ENCODE results near the gene TNK1. TPM values are rescaled to one million over a fixed set of nuclear protein-coding genes. Genes with fewer than 3 reads are reported as not detected.

Gene TNK1
- total and polyA plus RNA-seq, 2 donors (not counting 3 experiments of a cell fraction or from before 2014, with no cell fraction given): 0.22 to 0.58 TPM

DNA sequence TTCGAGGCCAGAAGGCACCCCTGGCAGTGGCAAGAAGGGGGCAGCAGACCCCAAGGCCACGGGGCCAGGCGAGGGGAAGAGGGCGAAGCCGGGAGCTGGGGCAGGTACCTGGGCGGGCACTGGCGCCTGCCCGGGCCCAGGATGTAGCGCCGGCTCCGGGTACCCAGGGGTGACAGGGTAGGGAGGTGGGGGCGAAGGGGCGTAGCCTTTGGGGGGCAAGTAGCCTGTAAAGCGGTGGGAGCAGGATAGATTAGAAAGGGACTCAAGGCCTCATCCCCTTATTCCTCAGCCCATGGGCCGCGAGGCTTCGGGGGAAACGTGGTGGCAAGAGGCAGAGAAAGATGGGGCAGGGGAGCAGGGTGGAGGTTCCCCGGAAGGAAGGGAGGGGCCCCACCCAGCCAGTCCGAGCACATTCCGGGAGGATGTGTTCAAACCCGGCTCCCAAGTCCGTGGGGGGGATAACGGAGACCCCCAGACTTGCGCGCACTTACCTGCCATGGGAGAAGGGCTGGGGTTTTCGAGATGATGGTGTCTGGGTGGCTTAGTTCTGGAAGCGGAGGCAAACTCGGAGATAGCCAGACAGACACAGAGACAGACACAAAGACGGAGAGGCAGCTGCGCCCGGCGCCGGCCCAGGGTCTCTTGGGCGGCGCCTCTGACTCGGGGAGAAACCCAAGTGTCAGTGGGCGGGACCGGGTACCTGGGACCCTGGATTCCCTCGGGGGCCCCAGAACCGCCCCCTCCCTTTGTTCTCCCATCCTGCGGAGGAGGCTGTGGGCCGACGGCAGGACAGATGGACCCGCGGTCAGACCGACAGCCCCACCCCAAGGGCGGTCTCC is 12.9 kb downstream of the TNK1 start:
- DNase-seq (ENCODE audit: low read depth, low spot score) (no peak), FAIRE-seq (no peak)
- ChIA-PET POLR2A (interaction anchor here (1.0 kb wide), 1 partner anchor 10 kb away, joined by 11 read pairs; the partner anchor contains the start of gene TMEM256), CTCF (interaction anchor here (0.6 to 2.3 kb wide), 8 partner anchors 8 to 167 kb away, joined by 3 to 11 read pairs (median 5); partner anchors contain the start of gene TMEM256)
- no peaks in the 10 kb centered on the region for H3K9me3 ChIP-seq (replicated peaks; ENCODE audit: control insufficient read depth, insufficient read depth, low read length)
- peaks cover 16% of the 10 kb centered on the region for H3K4me1 ChIP-seq (ENCODE audit: control insufficient read depth, extremely low read depth, insufficient read depth, low read length)
- dilution Hi-C loops (cut with MboI; ENCODE audit: extremely low pct_ligation_motif_present, low sequenced_read_pairs): no loop called here
- peak overlapping the region; percentile 58 to 93 (median 92) for H3K4me3 ChIP-seq (replicated peaks in 1 of 3; ENCODE audit: insufficient read depth in 1 of 3, low read depth in 1 of 3, low read length in 3 of 3)
- H3K36me3 ChIP-seq (ENCODE audit: control insufficient read depth in 2 of 2, extremely low read depth in 1 of 2, insufficient read depth in 2 of 2, low read length in 2 of 2): peaks cover 0 to 18% of the 10 kb centered on the region in 2 experiments
- peak overlapping the region; percentile 51 for H2AFZ ChIP-seq (ENCODE audit: low read depth, low read length)
- no peaks in the 10 kb centered on the region for H3K79me2 ChIP-seq (ENCODE audit: control insufficient read depth, insufficient read depth, low read length)
- H3K9me1 ChIP-seq (replicated peaks; ENCODE audit: control insufficient read depth, extremely low read depth, insufficient read depth, low read length): no peaks in the 10 kb centered on the region
- intact Hi-C loops (cut with micrococcal nuclease): loop anchor here (1.0 to 5.0 kb wide), 5 partner anchors 10 to 167 kb away; partner anchors contain the start of genes POLR2A, SENP3, TMEM102 and TMEM256
- H3K27me3 ChIP-seq (ENCODE audit: control insufficient read depth in 2 of 2, insufficient read depth in 2 of 2, low read length in 2 of 2): no peaks in the 10 kb centered on the region
- H4K20me1 ChIP-seq (replicated peaks; ENCODE audit: control insufficient read depth, extremely low read depth, insufficient read depth, low read length): no peaks in the 10 kb centered on the region
- H3K9ac ChIP-seq (replicated peaks; ENCODE audit: extremely low read depth, insufficient read depth, low read length): peak overlapping the region; percentile 81
- TF ChIP-seq POLR2AphosphoS5 (IDR thresholded peaks at IDR 0.05; ENCODE audit: insufficient read depth, low read depth, low read length): no peak
- TF ChIP-seq, protein P1, sequence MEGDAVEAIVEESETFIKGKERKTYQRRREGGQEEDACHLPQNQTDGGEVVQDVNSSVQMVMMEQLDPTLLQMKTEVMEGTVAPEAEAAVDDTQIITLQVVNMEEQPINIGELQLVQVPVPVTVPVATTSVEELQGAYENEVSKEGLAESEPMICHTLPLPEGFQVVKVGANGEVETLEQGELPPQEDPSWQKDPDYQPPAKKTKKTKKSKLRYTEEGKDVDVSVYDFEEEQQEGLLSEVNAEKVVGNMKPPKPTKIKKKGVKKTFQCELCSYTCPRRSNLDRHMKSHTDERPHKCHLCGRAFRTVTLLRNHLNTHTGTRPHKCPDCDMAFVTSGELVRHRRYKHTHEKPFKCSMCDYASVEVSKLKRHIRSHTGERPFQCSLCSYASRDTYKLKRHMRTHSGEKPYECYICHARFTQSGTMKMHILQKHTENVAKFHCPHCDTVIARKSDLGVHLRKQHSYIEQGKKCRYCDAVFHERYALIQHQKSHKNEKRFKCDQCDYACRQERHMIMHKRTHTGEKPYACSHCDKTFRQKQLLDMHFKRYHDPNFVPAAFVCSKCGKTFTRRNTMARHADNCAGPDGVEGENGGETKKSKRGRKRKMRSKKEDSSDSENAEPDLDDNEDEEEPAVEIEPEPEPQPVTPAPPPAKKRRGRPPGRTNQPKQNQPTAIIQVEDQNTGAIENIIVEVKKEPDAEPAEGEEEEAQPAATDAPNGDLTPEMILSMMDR (IDR thresholded peaks at IDR 0.05; ENCODE audit: extremely low read depth in 1 of 2, insufficient read depth in 1 of 2, low read depth in 1 of 2, low read length in 2 of 2): peak in 1 of 2 donors; percentile 7
- H3K27ac ChIP-seq (ENCODE audit: insufficient read depth, low read depth, low read length): peak overlapping the region; percentile 38
- H3K4me2 ChIP-seq (ENCODE audit: insufficient read depth, low read length): peak overlapping the region; percentile 45
- no TSS peak for BruUV-seq (replicated peaks)
